ENCODE results near the gene FAM25G. TPM values are rescaled to one million over a fixed set of nuclear protein-coding genes. Genes with fewer than 3 reads are reported as not detected.
"Not testable (repeated sequence)": the region's sequence is repeated elsewhere in the genome, so short reads cannot be mapped to it uniquely, and the experiment has no call there.

FAM25G gene
- not detected for total RNA-seq

GRCh38 chr10:47491600-47491999 lies at the start of gene FAM25G:
Gene FAM25G (minus strand): TSS chr10:47491700. CDS start chr10:47491674, 26 bp downstream.
- H3K9me3 ChIP-seq; intact Hi-C loops (cut with DNase I; ENCODE audit: low total_unique reads); DNase-seq (ENCODE audit: low spot score in 2 of 2); H3K27ac ChIP-seq; H3K36me3 ChIP-seq; H3K4me3 ChIP-seq; H3K4me1 ChIP-seq; H3K27me3 ChIP-seq: not testable (repeated sequence)

GRCh38 chr10:47536430-47536829 lies 44.9 kb upstream of the FAM25G start:
- H3K9me3 ChIP-seq; intact Hi-C loops (cut with DNase I; ENCODE audit: low total_unique reads); DNase-seq (ENCODE audit: low spot score in 2 of 2): not testable (repeated sequence)

GRCh38 chr10:47523475-47523874 lies 32.0 kb upstream of the FAM25G start, which contains the start of gene AGAP9:
Gene AGAP9 (minus strand): TSS chr10:47523638. CDS start chr10:47523526, 112 bp downstream.
- intact Hi-C loops (cut with DNase I; ENCODE audit: low total_unique reads): not testable (repeated sequence)

More at GRCh38 chr10:47536430-47536829, 44.9 kb upstream of the FAM25G start:
- not testable (repeated sequence) for H3K4me1 ChIP-seq, H3K27me3 ChIP-seq, H3K27ac ChIP-seq, H3K4me3 ChIP-seq, H3K36me3 ChIP-seq

GRCh38 chr10:47502313-47502712 lies 10.8 kb upstream of the FAM25G start:
- H3K4me1 ChIP-seq; H3K4me3 ChIP-seq; DNase-seq (ENCODE audit: low spot score in 2 of 2); H3K27me3 ChIP-seq; H3K27ac ChIP-seq; intact Hi-C loops (cut with DNase I; ENCODE audit: low total_unique reads); H3K9me3 ChIP-seq; H3K36me3 ChIP-seq: not testable (repeated sequence)

More at GRCh38 chr10:47523475-47523874, 32.0 kb upstream of the FAM25G start, which contains the start of gene AGAP9:
- not testable (repeated sequence) for H3K27ac ChIP-seq; H3K9me3 ChIP-seq; H3K4me3 ChIP-seq; H3K27me3 ChIP-seq; H3K4me1 ChIP-seq; DNase-seq (ENCODE audit: low spot score in 2 of 2); H3K36me3 ChIP-seq

GRCh38 chr10:47494226-47494625 lies 2.7 kb upstream of the FAM25G start:
- H3K4me1 ChIP-seq; H3K27me3 ChIP-seq; H3K9me3 ChIP-seq; H3K4me3 ChIP-seq; H3K36me3 ChIP-seq; H3K27ac ChIP-seq; intact Hi-C loops (cut with DNase I; ENCODE audit: low total_unique reads); DNase-seq (ENCODE audit: low spot score in 2 of 2): not testable (repeated sequence)

GRCh38 chr10:47489630-47490029 lies 1.9 kb downstream of the FAM25G start:
- intact Hi-C loops (cut with DNase I; ENCODE audit: low total_unique reads); H3K4me1 ChIP-seq; H3K9me3 ChIP-seq; H3K36me3 ChIP-seq; DNase-seq (ENCODE audit: low spot score in 2 of 2); H3K27ac ChIP-seq; H3K27me3 ChIP-seq; H3K4me3 ChIP-seq: not testable (repeated sequence)

- H3K4me1 ChIP-seq; H3K27me3 ChIP-seq; H3K36me3 ChIP-seq; H3K4me3 ChIP-seq; DNase-seq (ENCODE audit: low spot score in 2 of 2); H3K9me3 ChIP-seq; intact Hi-C loops (cut with DNase I; ENCODE audit: low total_unique reads); H3K27ac ChIP-seq: not testable (repeated sequence)
Observed at GRCh38 chr10:47485943-47486342, 5.6 kb downstream of the FAM25G start.

- H3K9me3 ChIP-seq; H3K27ac ChIP-seq; H3K36me3 ChIP-seq; H3K4me3 ChIP-seq; intact Hi-C loops (cut with DNase I; ENCODE audit: low total_unique reads); H3K4me1 ChIP-seq; DNase-seq (ENCODE audit: low spot score in 2 of 2); H3K27me3 ChIP-seq: not testable (repeated sequence)
Observed at GRCh38 chr10:47484786-47485185, 6.7 kb downstream of the FAM25G start.

- intact Hi-C loops (cut with DNase I; ENCODE audit: low total_unique reads): not testable (repeated sequence)
Observed at GRCh38 chr10:47483923-47484322, 7.6 kb downstream of the FAM25G start, which contains the start of gene ANXA8. Gene ANXA8 (minus strand): TSS chr10:47484115. CDS start chr10:47483933, 182 bp downstream.

GRCh38 chr10:47482367-47482766 lies 9.1 kb downstream of the FAM25G start:
- H3K36me3 ChIP-seq; H3K4me3 ChIP-seq; DNase-seq (ENCODE audit: low spot score in 2 of 2); H3K27me3 ChIP-seq; H3K9me3 ChIP-seq; H3K4me1 ChIP-seq; H3K27ac ChIP-seq; intact Hi-C loops (cut with DNase I; ENCODE audit: low total_unique reads): not testable (repeated sequence)

More at GRCh38 chr10:47483923-47484322, 7.6 kb downstream of the FAM25G start, which contains the start of gene ANXA8:
- DNase-seq (ENCODE audit: low spot score in 2 of 2); H3K36me3 ChIP-seq; H3K27me3 ChIP-seq; H3K4me1 ChIP-seq; H3K4me3 ChIP-seq; H3K9me3 ChIP-seq; H3K27ac ChIP-seq: not testable (repeated sequence)

GRCh38 chr10:47481768-47482181 lies 9.7 kb downstream of the FAM25G start:
- DNase-seq (ENCODE audit: low spot score in 2 of 2); H3K36me3 ChIP-seq; H3K9me3 ChIP-seq; intact Hi-C loops (cut with DNase I; ENCODE audit: low total_unique reads); H3K4me1 ChIP-seq; H3K27me3 ChIP-seq; H3K4me3 ChIP-seq; H3K27ac ChIP-seq: not testable (repeated sequence)

- H3K27ac ChIP-seq; intact Hi-C loops (cut with DNase I; ENCODE audit: low total_unique reads); H3K4me1 ChIP-seq; H3K27me3 ChIP-seq; H3K9me3 ChIP-seq; H3K36me3 ChIP-seq; H3K4me3 ChIP-seq: not testable (repeated sequence)
- peak in 1 of 2 donors; percentile 30 for DNase-seq (ENCODE audit: low spot score in 2 of 2)
Observed at GRCh38 chr10:47481182-47481766, 10.2 kb downstream of the FAM25G start.

- H3K9me3 ChIP-seq; H3K27me3 ChIP-seq; H3K36me3 ChIP-seq; H3K4me1 ChIP-seq; H3K27ac ChIP-seq; intact Hi-C loops (cut with DNase I; ENCODE audit: low total_unique reads); H3K4me3 ChIP-seq; DNase-seq (ENCODE audit: low spot score in 2 of 2): not testable (repeated sequence)
Observed at GRCh38 chr10:47480133-47480532, 11.4 kb downstream of the FAM25G start.

GRCh38 chr10:47478114-47478513 lies 13.4 kb downstream of the FAM25G start:
- H3K9me3 ChIP-seq; H3K4me1 ChIP-seq; intact Hi-C loops (cut with DNase I; ENCODE audit: low total_unique reads); H3K27me3 ChIP-seq; DNase-seq (ENCODE audit: low spot score in 2 of 2); H3K4me3 ChIP-seq; H3K27ac ChIP-seq; H3K36me3 ChIP-seq: not testable (repeated sequence)
